NCI-H1092 treated with DMSO at 0.1 percent for 48 hours (cell line): ENCODE results near the gene IPO5.
A peak's percentile ranks its signal among the peaks of the same experiment; 100 is the strongest.
"Not testable (repeated sequence)": the region's sequence is repeated elsewhere in the genome, so short reads cannot be mapped to it uniquely, and the experiment has no call there.

Experiments
- DNase-seq: peaks from one replicate; lab custom pipeline; 2025; lab: John Stamatoyannopoulos, UW

The IPO5 gene

DNA sequence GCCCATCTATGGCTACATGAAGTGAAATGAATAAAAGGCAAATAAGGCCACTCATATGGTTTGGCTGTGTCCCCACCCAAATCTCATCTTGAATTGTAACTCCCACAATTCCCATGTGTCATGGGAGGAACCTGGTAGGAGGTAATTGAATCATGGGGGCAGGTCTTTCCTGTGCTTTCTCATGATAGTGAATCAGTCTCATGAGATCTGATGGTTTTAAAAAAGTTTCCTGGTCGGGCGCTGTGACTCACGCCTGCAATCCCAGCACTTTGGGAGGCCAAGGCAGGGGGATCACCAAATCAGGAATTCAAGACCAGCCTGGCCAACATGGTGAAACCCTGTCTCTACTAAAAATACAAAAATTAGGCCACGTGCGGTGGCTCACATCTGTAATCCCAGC lies 4.2 kb upstream of the IPO5 start:
- not testable (repeated sequence) for DNase-seq

DNA sequence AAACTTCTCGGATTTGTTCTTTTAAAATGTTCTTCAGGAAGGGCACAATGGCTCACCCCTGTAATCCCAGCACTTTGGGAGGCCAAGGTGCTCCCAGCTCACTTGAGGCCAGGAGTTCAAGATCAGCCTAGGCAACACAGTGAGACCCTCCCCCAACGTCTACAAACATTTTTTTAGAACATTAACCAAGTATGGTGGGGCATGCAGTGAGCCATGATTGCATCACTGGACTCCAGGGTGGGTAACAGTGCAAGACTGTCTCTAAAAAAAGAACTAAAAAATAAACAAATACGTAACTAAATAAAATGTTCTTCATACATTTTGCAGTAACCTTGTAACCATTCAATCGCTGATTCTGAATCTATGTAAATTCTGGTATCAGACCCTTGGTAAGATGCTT lies 2.1 kb upstream of the IPO5 start:
- DNase-seq: no peak

- DNase-seq: not testable (repeated sequence)
Measured at GRCh38 chr13:97952831-97953230, 644 bp upstream of the IPO5 start.

GRCh38 chr13:97961340-97961739 lies 7.9 kb downstream of the IPO5 start:
- DNase-seq: no peak

- no peak for DNase-seq
Measured at GRCh38 chr13:97962887-97963286, 9.4 kb downstream of the IPO5 start.

- DNase-seq: no peak
Measured at GRCh38 chr13:97967226-97967625, 13.8 kb downstream of the IPO5 start.

DNA sequence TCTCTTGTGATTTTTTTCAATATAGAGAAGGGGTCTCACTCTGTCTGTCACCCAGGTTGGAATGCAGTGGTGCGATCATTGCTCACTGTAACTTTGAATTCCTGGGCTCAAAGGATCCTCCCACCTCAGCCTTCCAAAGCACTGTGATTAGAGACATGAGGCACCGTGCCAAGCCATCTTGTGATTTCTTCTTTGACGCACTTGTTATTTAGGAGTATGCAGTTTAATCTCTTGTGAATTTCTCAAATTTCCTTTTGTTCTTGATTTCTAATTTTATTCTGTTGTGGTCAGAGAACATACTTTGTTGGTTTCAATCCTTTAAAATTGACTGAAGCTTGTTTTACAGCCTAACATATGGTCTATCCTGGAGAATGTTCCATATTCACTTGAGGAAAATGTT lies 14.5 kb downstream of the IPO5 start:
- no peak for DNase-seq

DNA sequence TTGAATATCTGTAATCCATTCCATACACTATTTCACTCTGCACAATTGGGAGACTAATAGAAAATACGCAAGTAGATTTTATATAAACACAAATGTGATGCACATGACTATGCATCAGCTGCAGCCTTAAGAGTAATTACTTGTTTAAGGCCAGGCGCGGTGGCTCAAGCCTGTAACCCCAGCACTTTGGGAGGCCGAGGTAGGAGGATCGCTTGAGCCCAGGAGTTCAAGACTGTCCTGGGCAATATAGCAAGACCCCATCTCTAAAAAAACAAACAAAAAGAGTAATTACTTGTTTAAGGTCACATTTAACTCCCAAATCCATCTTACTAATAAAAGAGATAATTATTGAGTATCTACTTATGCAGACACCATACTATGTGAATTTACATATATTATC lies 18.0 kb downstream of the IPO5 start:
- no peak for DNase-seq

GRCh38 chr13:97974773-97975172 lies 21.3 kb downstream of the IPO5 start:
- no peak for DNase-seq

GRCh38 chr13:97975280-97975847 lies 21.9 kb downstream of the IPO5 start:
- no peak for DNase-seq

DNA sequence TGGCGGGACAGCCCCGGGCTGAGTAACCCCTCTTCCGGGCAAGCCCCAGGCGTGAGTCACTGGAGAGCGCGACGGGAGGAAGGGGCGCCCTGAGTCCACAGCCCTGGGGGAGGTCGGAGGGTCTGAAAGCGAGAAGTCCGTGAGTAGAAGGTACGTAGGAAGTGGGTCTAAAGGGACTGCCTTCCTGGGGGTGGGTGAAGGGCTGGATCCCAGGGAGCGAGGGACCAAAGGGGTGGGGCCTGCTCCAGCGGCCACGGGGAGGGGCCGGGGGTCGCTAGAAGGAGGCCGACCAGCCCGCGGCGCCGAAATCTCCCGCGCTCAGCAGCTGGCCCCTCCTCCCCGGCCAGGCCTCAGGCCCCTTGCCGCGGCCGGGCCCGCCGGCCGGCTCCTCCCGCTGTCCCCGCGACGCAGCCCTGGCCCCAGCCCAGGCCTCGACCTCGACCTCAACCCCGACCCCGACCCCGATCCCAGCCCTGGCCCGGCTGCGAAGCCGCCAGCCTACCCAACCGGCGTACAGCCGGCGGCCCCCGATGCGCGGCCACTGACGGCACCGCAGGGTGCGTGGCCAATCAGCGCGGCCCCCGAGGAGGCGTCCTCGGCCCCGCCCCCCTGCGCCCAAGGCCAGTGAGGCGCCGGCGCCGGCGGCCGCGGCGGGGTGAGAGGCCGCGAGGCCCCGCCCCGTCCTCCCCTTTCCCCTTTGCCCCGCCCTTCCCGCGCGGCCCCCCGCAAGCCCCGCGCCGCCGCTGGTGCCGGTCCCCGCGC lies 22.6 kb downstream of the IPO5 start:
- DNase-seq: peak; percentile 93

GRCh38 chr13:97976610-97977521 lies 23.4 kb downstream of the IPO5 start:
- DNase-seq: peak; percentile 65

GRCh38 chr13:97977982-97978381 lies 24.5 kb downstream of the IPO5 start:
- DNase-seq: no peak

- DNase-seq: no peak
Measured at GRCh38 chr13:97978651-97979050, 25.2 kb downstream of the IPO5 start.

GRCh38 chr13:97979051-97979450 lies 25.6 kb downstream of the IPO5 start:
- no peak for DNase-seq

DNA sequence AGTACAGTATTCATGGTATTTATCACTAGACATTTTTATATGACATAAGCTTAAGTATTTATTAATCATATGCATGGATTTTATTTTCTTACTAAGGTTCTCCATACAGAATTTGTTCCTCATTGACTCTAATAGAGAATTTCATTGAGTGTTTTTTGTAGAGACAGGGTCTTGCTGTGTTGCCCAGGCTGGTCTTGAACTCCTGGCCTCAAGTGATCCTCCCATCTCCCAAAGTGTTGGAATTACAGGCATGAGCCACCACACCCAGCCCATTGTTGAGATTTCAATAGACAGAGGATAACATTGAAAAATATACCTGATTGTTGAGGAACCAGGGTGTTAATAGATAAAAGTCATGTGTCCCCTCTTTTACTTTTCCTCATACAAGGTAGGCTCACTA lies 26.1 kb downstream of the IPO5 start:
- no peak for DNase-seq

- no peak for DNase-seq
Measured at GRCh38 chr13:97982286-97982685, 28.8 kb downstream of the IPO5 start.

GRCh38 chr13:97986835-97987234 lies 33.4 kb downstream of the IPO5 start:
- no peak for DNase-seq

- no peak for DNase-seq
Measured at GRCh38 chr13:97999653-98000052, 46.2 kb downstream of the IPO5 start.

DNA sequence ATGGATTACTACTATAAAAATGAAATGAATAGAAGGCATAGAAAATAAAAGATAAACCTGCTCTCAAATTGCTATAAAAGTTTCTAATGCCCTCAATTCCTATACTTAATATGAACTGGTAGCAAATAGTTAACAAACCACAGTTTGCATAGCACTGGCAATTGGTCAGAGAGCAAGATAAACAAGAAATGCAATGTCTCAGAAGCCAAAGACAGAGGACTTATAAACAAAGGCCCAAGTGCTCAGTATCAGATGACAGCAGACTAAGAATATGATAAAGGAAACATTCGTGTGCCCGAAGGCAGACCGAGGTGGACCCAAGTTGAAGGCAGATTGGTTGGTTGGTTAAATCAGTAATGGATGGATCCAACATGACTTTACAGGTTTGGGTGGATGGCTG lies 50.6 kb downstream of the IPO5 start:
- no peak for DNase-seq

GRCh38 chr13:98004997-98005396 lies 51.5 kb downstream of the IPO5 start:
- not testable (repeated sequence) for DNase-seq

DNA sequence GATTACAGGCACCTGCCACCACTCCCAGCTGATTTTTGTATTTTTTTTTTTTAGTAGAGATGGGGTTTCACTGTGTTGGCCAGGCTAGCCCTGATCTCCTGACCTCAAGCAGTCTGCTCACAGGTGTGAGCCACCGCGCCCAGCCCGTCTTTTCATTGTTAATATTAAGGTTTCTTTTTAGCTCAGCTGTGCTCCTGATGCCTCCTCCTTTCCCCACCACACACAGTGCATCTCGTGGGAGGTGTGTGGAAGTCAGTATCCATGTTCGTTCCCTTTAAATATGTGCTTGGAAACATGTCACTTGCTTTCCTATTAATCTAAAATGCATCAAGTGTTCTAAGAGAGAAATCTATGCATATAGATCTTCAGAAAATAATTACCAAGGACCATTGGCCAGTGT lies 53.5 kb downstream of the IPO5 start:
- no peak for DNase-seq

DNA sequence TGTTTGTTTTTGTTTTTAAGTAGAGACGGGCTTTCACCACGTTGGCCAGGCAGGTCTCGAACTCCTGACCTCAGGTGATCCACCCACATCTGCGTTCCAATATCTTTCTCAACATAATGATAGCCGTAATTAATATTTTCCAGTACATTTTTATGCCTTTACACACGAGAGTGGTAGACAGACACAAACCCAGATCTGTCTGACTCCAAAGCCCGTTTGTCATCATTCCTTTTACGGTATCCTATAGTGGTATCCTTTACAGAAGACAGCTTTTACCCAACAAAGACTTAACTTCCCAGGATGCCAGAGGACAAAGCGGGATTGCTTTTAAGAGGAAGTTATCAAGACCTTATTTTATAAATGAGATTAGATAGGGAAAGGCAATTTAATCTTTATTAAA lies 59.8 kb downstream of the IPO5 start:
- no peak for DNase-seq
